Activated CD8-positive, alpha-beta memory T cell treated with anti-CD3 and anti-CD28 coated beads for 1 hour (primary cell): Measurements from ENCODE around the gene SWI5.

Source experiments
- DNase-seq, 2 donors: peaks; one replicate each; pipeline ENCODE4 v3.0.0-alpha.2; 2020; ENCODE audit warnings: low read depth in 1 of 2; ENCODE audit errors: extremely low read depth in 1 of 2

SWI5 gene

GRCh38 chr9:128251732-128252100 is 24.4 kb upstream of the SWI5 start:
- no peak for DNase-seq

- DNase-seq: no peak
These were observed 23.5 kb upstream of the SWI5 start for GRCh38 chr9:128252317-128253139.

GRCh38 chr9:128253140-128253990 is 22.7 kb upstream of the SWI5 start:
- DNase-seq: no peak

- no peak for DNase-seq
These were observed 22.1 kb upstream of the SWI5 start for GRCh38 chr9:128253991-128254346.

- DNase-seq: no peak
These were observed 21.7 kb upstream of the SWI5 start for GRCh38 chr9:128254362-128254761.

- peak; percentile 9 to 41 for DNase-seq
These were observed 21.0 kb upstream of the SWI5 start for GRCh38 chr9:128254855-128255759.

GRCh38 chr9:128257086-128257825 is 18.8 kb upstream of the SWI5 start:
- DNase-seq: no peak

- DNase-seq: no peak
These were observed 18.2 kb upstream of the SWI5 start for GRCh38 chr9:128257907-128258306.

- DNase-seq: no peak
These were observed 17.8 kb upstream of the SWI5 start for GRCh38 chr9:128258326-128258725.

GRCh38 chr9:128259156-128259555 is 16.9 kb upstream of the SWI5 start:
- DNase-seq: no peak

- DNase-seq: no peak
These were observed 15.7 kb upstream of the SWI5 start for GRCh38 chr9:128260340-128260739.

GRCh38 chr9:128262687-128263086 is 13.4 kb upstream of the SWI5 start:
- no peak for DNase-seq

GRCh38 chr9:128265348-128265847 is 10.7 kb upstream of the SWI5 start:
- no peak for DNase-seq

GRCh38 chr9:128266868-128267590 is 9.0 kb upstream of the SWI5 start:
- no peak for DNase-seq

- DNase-seq: no peak
These were observed 5.0 kb upstream of the SWI5 start for GRCh38 chr9:128271112-128271511.

GRCh38 chr9:128271512-128271911 is 4.6 kb upstream of the SWI5 start:
- DNase-seq: no peak

- no peak for DNase-seq
These were observed 1.8 kb upstream of the SWI5 start for GRCh38 chr9:128274245-128274644.

- DNase-seq: no peak
These were observed 673 bp upstream of the SWI5 start, which contains the start of gene GOLGA2 for GRCh38 chr9:128275198-128276007. Gene GOLGA2, minus strand, starts transcription at chr9:128276007. Its CDS starts 31 bp downstream, at chr9:128275976.
